HG03558 (cell line): ENCODE results near the gene CRYBG2.

Experiments used
- ATAC-seq: cut with Tn5 transposase; IDR thresholded peaks from one replicate; pipeline ENCODE4 v1.9.1; 2021; ENCODE audit warnings: moderate number of reproducible peaks; ENCODE audit not compliant: unreplicated experiment; ENCODE audit errors: extremely low read depth

The CRYBG2 gene

DNA sequence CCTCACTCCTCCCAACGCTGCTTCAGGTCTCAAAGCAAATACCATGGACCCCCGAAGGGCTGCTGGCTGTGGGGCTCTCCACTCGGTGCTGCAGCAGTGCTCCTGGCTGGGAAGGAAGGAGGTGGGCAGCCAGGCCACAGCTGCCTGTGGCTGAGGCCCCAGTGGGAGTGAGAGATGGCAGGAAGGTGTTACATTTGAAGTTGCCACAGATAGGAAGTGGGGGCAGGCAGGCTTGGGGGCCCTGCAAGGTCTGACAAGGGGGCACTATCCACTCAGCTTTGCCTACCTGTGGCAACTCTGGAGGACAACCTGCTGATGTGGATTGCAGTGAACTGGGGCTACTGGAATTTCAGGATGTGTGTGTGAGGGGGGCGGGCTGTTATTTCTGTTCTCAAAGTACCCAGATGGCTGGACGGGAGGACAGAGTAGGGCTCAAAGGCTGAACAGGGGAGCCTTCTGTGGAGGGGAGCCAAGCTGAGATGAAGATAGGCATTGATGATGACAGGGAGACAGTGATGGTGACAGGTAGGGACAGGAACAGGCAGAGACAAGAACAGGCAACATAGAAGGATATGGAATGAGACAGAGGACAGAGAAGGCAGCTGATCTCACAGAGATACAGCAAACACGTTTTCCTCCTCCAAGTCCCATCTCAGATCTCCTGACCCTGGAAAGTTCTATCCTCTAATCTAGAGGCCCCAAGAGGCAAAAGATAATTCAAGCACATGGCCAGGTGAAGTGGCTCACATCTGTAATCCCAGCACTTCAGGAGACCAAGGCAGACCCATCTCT is 16.9 kb upstream of the CRYBG2 start:
- no peak for ATAC-seq

DNA sequence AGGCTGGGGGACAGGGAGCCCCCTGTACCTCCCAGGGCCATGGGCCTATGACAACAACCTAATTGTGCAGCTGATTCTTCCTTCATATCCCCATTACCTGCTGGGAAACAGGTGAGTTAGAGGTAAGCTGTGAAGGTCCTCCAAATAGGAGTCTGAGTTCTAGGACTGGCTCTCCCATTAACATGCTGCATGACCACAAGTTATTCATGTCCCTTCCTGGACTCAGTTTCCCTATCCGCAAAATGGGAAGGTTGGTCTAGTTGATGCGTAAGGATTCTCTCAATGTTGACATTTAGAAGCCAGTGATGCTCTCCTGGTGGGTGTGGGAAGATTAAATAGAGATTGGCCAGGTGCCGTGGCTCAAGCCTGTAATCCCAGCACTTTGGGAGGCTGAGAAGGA is 14.6 kb upstream of the CRYBG2 start:
- ATAC-seq = no peak

GRCh38 chr1:26368006-26368405 is 14.1 kb upstream of the CRYBG2 start:
- ATAC-seq = no peak

DNA sequence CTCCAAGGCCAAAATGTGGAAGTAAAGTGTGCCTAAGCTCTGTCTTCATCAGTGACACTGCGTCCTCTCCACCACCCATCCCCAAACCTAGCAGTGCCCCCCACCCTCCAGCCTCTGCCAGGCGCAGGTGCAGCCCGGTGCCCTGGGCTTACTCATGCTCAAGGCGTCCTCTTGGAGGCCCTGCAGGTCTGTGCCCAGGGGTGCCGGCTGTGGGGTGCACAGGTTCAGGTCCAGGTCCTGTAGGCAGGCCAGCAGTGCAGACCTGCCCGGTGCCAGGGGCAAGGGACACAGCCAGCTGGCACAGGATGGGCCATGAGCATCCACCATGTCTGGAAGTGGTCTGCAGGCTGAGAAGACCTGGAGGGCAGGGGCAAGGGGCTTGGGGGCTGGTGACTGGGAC is 13.5 kb upstream of the CRYBG2 start:
- ATAC-seq = no peak

DNA sequence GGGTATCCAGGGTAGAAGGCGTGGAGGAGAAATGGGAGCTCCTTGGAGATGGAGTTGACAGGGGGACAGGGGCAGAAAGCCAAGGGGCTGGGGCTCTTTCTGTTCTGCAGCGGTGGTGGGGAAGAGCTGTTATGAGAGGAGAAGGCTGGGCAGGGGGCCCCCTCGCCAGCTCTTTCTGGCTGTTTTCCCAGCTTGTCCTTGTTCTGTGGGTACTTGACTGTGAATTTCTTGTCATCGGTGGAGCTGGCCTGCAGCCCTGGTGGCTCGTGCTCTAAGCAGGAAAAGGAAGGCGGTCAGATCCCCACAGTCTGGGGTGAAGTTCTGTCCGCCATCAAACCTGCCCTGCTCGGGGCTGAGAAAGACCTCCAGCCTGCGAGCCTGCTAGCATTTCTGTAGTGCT is 11.0 kb upstream of the CRYBG2 start:
- no peak for ATAC-seq

- ATAC-seq = no peak
These were observed 9.9 kb upstream of the CRYBG2 start for GRCh38 chr1:26363549-26364448.

DNA sequence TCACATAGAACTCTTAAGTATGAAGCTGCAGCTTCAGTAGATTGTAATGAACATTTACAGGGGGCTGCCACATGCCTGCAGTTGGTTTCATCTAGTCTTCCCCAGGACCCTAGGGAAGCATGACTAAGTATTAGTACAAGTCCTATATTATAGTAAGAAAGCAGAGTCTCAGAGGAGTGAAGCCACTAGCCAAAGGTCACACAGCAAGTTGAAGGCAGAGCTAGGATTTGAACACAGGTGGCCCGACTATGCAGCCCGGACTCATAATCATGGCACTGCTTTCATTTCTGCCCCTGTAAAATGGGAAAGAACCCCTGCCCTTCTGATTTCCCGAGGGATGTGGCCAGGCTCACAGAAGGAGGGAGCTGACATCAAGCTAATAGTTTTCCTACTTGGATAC is 8.4 kb upstream of the CRYBG2 start:
- ATAC-seq = no peak

DNA sequence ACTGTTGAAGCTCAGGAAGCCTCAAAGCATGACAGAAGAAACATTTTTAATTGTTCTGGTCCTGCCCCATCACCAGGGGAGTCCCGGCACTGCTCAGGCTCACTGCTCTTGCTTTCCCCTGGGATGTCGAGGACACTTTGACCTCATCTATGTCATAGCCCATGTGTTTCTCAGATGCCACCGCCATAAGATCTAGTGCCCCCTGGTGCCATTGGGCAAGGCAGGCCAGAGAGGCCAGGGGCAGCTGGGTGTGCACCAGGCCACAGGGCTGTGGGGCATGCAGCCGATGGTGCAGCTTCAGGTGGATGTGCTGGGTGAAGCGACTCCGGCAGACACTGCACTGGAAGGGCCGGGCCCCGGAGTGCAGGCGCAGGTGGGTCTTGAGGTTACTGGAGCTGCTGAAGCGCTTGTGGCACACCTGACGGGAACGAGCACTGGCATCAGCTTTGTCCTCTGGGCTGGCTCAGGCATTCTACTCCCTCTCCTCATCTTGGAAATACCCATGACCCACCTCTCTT is 7.7 kb upstream of the CRYBG2 start:
- no peak for ATAC-seq

- ATAC-seq = no peak
These were observed 7.1 kb upstream of the CRYBG2 start for GRCh38 chr1:26360807-26361604.

DNA sequence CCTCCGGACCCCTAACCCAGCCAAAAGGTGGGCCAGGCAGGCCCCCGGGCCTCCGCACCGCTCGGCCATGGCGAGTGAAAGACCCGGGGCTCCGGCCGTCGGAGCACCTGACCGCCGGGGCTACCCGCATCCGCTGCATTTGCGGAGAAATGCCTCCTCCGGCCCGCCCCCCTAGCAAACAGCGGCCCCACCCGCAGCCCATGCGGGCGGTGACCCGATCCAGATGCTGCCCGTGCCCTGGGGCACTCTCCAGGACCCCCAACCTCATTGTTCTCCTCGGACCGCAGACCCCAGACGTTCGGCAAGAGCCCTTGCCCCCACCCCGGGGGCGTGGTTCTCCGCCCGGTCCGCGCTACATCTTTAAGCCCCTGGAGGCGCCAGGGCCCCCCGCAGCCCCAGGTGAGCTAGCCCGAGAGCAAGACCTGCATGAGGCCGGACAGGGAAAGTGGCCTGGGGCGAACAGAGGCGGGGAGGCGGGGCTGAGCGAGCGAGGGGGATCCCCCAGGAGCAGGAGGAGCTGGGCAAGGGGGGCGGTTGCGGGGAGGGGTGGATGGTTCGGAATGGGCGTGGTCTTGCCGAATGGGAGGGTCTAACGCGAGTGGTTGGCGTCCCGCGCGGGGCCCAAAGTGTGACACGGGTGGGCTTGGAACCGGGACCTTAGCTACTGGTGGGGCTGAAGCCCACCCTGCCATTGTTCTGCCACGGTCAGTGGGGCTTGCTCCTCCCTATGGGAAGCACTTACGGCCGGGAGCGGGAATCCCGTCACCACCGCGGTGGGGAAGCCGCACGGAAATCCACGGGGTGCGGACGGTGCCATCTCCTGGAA is 6.3 kb upstream of the CRYBG2 start:
- no peak for ATAC-seq

DNA sequence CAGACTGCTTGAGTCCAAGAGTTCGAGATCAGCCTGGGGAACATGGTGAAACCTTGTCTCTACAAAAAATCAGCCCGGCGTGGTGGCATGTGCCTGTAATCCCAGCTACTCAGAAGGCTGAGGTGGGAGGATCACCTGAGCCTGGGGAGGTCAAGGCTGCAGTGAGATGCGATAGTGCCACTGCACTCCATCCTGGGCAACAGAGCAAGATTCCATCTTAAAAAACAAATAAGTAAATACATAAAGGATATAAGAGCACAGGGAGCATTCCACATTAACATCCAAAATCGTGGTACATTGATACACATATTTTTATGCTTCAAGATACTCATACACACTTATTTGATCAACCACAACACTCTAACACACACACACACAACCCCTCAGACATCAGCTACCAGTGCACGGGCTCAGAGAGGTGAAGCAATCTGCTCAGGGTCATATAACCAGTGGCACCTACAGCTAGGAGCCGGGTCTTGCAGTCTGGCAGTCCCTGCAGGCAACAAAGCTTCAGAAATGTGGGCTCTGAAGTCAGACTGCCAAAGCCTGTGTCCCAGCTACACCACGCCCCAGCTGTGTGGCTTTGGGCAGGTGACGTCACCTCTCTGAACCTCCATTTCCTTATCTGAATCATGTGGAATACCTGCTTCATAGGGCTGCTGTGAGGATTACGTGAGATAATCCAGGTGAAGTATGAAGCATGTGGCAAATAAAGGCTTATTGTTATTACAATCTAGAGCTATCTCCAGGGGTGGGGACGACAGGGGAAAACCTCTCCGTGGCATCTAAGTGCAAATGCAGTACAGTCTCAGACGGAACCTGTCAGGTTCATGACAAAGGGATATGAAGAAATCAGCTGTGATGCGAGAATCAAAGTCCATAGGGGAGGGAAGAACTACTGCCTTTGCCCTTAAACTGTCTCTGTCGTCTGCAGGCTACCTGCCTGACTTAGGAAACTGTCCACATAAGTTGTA is 4.8 kb upstream of the CRYBG2 start:
- ATAC-seq = no peak

DNA sequence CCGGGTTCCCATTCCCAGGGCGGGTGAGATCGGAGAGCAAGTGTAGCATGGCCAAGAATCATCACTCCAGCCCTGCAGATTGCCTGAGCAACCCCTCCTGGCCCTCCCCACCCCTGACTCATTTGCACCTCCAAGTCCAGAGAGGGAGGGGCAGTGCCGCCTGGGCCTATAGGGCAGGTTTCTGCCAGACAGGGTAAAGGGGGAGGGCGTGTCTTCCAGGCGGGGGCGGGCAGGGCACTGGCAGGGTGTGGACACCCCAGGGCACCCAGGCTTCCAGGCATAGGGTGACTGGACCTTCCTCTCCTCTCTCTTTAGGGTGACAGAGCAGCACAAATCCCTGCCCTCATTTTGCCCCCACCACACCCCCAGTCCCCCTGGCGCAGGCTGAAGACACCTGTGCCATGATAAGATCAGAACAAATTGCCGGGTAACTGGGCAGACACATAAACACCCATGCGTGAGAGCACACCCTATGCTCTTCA is 3.2 kb upstream of the CRYBG2 start:
- ATAC-seq = no peak

GRCh38 chr1:26356106-26356505 is 2.2 kb upstream of the CRYBG2 start:
- no peak for ATAC-seq

GRCh38 chr1:26354972-26355371 is 1.0 kb upstream of the CRYBG2 start:
- no peak for ATAC-seq

GRCh38 chr1:26353210-26353859 is 595 bp downstream of the CRYBG2 start:
- ATAC-seq = no peak

DNA sequence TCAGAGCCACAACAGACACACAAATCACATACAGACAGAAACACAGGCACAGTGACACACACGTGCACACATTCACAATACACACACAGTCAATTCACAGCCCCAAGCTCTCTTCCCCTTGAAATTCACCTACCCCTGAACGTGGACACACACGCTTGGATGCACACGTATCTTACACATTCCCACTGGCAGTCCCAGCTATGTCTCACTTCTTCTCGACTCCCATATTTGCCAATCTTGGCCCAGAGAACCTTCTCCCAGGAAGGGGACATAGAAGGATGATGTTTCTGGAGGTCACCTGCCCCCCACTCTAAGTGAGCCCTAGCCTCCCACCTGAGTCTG is 1.6 kb downstream of the CRYBG2 start:
- no peak for ATAC-seq

GRCh38 chr1:26351590-26352337 is 2.2 kb downstream of the CRYBG2 start:
- ATAC-seq = no peak
